GM21717 (cell line): Measurements from ENCODE around the gene CHRND.

Experiments
- ATAC-seq: cut with Tn5 transposase; IDR thresholded peaks from one replicate; pipeline ENCODE4 v1.9.1; 2021; ENCODE audit warnings: mild to moderate bottlenecking, moderate library complexity; ENCODE audit not compliant: unreplicated experiment

The CHRND gene

GRCh38 chr2:232487385-232488096, 38.4 kb upstream of the CHRND start, which contains the start of gene ECEL1:
ECEL1 (minus strand) TSS chr2:232487834; CDS start chr2:232486653, 1,181 bp downstream.
- ATAC-seq: no peak

DNA sequence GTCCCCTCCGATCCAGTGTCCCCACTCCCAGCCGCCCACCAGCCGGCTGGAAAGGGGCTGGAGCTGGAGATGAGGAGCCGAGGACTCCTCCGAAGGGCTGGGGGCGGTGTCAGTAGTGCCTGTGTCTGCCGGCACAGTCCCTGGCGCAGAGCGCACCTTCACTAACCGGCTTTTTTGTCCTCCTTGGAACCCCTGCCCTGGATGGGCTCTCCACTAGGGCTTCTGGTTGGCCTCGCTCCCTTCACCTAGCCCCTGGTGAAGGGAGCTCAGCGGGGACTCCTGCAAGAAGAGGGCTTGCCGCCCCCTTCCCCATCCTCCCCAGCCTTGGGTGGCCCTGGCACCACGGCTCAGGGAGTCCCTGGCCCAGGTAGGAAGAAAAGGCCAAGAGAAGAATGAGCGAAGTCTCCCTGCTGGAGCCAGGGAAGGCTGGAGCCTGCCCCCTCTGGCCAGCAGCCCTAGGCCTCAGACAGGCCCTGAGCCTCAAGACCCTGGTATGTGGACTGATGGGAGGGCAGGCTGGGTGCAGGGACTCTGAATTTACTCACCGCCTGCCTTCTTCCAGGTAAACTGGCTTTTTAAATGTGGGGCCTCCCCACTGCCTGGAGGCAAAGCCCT, 37.8 kb upstream of the CHRND start:
- no peak for ATAC-seq

- ATAC-seq: no peak
Measured at GRCh38 chr2:232488721-232489300, 37.1 kb upstream of the CHRND start.

DNA sequence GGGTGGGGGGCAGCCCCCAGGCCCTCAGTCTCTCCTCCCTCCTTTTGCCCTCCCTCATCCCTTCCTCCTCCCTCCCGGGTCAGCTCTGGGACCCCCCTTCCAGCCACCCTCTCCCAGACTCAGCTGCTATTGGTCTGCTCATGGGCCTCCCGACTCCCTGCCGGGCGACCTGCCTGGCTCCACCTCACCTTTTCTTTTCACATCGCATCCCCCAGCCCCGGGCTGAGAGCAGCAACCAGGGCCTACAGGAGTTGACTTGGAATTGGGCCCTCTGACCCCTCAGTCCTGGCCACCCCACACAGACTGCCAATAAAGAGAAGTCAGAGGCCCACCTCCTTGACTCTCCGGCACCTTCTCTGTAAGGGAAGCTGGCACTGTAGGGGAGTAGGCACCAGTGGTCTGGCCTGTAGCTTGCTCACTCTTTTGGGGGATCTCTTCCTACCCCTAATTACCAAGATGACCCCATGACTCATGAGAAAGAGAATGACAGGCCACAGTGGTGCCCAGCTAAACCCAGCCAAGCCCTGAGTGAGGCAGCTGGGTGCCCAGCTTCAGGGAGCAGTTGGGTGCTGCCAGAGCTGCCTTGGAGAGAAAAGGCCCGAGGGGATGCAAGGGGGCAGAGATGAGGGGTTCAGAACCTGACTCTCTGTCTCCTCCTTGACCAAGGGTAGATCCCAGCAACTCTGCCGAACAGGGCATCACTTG, 36.3 kb upstream of the CHRND start:
- no peak for ATAC-seq

DNA sequence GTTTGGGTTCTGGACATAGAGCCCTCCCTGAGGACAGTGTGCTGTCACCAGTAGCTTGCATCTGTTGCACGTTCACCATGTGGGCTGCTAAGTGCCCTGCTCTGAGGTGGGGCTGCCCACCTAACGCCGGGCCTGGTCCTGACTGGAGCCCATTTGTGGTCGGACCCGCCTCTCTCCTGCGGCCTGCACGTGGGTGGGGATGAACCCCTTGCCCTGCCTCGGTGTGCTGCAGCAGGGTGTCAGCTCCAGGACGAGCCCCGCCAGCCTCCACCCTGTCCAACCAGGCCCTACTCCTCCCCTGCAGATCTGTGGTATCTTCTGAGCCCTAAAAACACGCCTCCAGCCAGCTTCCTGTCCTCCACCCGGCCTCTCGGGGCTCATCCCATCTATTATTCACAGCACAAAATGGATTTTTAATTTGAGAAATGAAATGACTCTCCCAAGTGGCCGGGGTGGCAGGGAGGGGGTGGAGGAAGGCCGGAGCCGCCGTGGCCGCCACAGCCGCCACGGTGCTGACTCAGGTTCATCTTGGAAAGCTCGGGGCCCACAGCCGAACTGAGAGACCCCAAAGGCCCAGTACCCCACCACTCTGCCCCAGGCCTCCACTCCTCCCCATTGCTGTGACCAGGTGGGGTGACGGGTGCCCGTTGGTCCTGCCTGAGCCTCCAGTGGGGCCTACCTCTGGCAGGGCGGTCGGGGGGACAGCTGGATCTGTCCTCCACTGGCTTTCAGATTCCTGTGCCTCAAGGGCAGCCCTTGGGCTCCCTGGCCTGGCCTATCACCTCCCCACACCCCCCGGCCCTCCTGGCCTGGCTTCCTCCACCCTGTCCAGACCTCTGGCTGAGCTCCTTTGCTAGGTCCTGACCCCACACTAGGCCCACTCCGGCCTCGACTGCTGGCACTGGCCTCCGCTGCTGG, 35.5 kb upstream of the CHRND start:
- ATAC-seq: no peak

DNA sequence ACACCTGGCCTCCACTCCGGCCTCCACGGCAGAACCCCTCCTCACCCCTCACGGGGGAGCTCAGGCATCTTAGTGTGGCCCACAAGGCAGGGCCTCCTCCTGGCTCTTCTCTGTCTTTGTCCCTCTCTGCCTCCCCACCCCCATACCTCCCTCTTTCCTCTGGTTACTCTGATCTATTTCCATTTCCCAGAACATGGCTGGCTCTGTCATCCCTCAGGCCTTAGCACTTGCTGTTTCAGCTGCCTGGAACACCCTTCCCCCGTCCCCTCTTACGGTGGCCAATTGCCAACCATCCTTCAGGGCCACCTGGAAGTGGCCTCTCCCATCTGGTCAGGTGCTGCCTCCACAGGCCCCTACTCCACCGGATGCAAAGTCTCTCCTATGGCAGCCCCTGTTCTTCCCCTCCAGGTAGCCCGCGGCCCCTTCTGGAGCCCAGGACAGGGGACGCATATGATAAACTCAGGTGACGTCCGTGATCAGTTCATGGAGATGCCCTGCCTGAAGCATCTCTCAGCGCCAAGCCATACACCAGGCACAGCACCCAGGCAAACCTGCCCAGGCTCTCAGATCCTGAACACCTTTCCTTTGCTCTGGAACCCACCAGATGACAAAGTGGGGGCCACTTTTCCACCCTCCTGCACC, 34.7 kb upstream of the CHRND start:
- ATAC-seq: no peak

GRCh38 chr2:232492236-232492848, 33.6 kb upstream of the CHRND start:
- ATAC-seq: no peak

DNA sequence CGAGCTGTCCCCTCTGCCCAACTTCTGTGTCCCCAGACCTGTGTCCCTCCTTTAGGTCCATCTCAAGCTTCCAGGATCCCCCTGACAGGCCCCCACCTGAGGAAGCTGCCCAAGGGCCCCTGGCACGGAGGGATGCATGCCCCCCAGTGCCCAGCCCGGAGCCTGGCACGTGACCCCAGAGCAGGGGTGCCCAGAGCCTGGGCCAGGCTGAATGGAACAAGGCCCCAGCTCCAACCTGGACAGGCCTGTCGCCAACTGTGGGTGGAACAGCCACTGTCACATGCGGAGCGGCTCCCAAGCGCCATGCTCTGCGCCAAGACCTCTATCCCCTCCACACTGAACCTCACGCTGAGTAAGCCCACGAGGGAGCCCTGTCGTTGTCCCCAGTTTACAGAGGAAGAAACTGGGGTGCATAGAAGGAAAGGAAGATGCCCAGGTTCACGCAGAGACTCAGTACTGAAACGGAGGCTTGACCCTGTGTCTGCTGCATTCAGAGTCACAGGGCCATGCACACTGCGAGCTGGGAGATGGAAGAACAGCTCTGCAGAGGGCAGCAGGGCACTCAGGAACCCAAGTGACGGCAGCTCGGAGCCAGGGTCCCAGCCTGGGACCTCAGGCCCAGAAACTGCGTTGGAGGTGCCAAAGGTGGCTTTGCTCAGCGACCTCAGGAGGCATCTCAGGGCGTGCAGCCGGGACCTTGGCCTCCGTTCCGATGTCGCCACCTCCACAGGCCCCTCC, 32.8 kb upstream of the CHRND start:
- ATAC-seq: no peak

GRCh38 chr2:232493701-232494474, 32.1 kb upstream of the CHRND start:
- ATAC-seq: no peak

DNA sequence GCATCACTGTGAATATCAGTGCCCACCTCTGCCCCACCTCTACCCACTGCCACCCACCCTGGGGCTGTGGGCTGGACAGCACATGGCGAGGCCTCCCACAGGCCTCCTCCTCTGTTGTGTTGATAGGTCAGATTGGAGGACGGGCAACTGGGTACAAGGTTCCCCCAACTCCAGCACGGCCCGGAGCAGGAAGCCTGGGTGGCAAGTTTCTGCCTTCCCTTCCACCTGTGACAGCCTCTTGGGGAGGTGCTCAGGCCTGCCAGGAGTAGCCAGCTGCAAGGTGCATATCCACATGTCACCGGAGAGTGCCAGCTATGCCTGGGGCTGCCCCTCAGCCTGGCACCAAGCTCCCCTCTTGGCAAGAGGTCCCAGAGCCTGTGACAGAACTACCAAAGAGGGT, 31.4 kb upstream of the CHRND start:
- no peak for ATAC-seq

DNA sequence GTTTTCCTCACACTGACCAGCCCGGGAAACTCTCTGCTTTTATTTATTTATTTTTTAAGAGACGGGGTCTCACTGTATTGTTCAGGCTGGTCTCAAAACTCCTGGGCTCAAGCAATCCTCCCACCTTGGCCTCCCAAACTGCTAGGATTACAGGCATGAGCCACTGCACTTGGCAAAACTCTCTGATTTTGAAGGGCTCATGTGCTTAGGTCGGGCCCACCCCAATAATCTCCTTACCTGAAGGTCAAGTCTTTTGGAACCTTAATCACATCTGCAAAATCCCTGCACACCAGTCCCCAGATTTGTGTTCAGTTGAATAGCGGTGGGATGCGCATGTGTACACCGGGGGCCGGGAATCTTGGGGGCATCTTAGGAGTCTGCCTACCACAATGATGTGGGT, 30.7 kb upstream of the CHRND start:
- no peak for ATAC-seq

GRCh38 chr2:232496501-232497270, 29.3 kb upstream of the CHRND start:
- no peak for ATAC-seq

DNA sequence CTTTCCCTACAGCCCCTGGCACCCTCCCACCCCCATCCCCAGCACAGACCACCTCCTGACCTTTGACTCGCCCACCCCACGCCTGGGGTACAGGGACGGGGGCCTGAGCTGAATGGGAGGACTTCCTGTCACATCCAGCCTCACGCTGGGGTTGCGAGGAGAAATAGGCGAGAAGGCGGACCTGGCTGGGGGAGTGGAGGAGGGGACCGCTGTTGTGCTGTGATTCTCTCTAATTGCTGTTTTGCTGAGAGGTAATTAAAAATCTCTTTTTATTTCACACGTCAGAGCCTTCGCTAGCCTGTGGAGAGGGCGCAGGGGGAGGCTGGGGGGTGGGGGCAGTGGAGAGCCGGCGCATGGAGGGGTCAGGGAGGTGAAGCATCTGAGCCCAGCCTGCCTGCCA, 28.6 kb upstream of the CHRND start:
- no peak for ATAC-seq

DNA sequence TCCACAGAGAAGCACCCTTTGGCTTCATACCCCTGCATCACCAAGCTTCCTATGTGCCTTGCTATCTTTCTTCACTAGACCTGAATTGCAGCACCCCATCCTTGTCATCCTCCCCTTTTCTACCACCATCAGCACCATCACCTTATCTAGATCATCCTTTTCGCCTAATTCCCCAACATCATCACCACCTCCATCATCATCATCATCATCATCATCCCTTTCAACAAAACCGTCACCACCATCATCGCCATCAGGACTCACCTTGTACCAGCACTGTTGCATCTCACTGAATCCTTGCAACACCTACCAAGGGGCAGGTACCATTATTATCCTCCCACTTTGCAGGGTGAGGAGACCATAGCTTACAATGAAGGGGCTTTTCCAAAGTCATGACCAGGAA, 27.5 kb upstream of the CHRND start:
- no peak for ATAC-seq

DNA sequence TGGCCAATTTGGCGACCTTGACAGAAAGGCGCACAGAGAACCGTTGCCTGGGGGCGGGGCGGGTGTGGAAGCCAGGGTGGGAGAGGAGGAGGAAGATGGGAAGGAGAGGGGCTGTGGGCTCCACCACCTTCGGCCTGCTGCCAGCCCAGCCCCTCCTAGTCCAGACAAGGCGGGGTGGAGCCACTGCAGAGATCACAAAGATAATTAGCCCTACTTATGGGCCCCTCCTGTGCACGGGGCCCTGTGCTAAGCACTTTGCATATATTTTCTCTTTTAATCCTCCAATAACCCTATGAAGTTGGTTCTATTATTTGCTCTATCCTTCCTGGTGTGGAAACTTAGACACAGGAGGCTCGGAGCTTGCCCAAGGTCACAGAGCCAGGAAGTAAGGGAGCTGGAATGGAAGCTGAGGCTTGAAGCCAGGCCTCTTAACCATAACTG, 24.6 kb upstream of the CHRND start:
- no peak for ATAC-seq

DNA sequence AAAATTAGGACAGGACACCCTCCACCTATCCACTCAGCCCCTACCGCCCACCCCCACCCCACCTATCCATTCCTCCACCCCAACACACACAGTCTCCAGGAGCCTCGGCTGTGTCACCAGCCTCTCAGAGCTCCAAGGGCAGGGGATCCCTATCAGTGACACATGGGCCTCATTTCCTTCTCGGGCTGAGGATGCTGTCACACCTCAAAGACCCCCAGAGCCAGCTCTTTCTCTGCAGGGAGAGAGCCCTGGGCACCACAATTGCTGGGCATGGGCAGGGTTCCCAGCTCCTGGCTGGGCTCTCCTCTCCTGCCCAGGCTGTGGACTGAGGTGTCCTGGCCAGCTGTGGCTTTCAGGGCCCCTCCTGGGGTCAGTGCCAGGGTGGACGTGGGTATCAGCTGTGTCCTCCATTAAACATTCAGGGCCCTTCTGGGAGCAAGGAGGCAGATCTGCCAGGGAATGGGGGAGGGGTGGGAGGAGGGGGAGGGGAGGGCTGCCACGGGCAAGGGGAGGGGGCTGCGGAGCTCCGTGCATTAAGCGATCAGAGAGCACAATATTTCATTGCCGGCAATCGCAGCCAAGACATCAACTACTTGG, 24.1 kb upstream of the CHRND start:
- ATAC-seq: no peak

DNA sequence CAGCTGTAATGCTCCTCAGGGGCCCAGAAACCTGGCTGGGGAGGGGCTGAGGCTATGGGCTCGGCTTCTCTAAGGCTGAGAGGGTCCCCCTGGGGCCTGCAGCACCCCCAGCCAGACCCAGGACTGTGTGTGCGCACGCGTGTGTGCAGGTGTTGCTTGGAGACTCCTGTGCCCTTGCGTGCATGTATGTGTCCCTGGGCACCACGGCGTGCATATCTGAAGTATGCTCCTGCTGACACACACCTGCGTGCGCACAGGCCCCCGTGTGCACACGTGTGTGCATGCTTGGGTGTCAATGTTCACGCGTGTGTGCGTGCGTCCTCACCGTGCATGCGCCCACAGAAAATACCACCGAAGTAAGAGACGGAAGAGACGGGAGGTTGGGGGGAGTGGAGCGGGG, 23.4 kb upstream of the CHRND start:
- ATAC-seq: no peak
